Activated naive CD4-positive, alpha-beta T cell treated with anti-CD3 and anti-CD28 coated beads, Interleukin-2, amount 50 U/mL, for 72 hours (primary cell): ENCODE results near the gene LGR5. TPM values are rescaled to one million over a fixed set of nuclear protein-coding genes. Genes with fewer than 3 reads are reported as not detected.
A peak's percentile ranks its signal among the peaks of the same experiment; 100 is the strongest.

Experiments
- ATAC-seq, 2 donors: fragments of 150-1000 bp; cut with Tn5 transposase; 2 replicates each; pipeline ENCODE4 v1.10.0; 2021; ENCODE audit warnings: mild to moderate bottlenecking in 2 of 2, moderate library complexity in 2 of 2
- DNase-seq, 2 donors: peaks; one replicate each; pipeline ENCODE4 v3.0.0; 2021 to 2022; ENCODE audit warnings: low spot score in 2 of 2
- H3K27ac Mint-ChIP-seq, 2 donors: one replicate each; pipeline ENCODE4 v1.8.0; 2022; ENCODE audit warnings: mild to moderate bottlenecking in 2 of 2, mixed read lengths in 2 of 2
- H3K36me3 Mint-ChIP-seq, 2 donors: one replicate each; pipeline ENCODE4 v1.8.0; 2022; ENCODE audit warnings: mixed read lengths in 2 of 2
- H3K9me3 Mint-ChIP-seq, 2 donors: one replicate each; pipeline ENCODE4 v1.8.0; 2022; ENCODE audit warnings: mixed read lengths in 2 of 2
- total RNA-seq, 2 donors: library from RNA; stranded (reverse); gene quantifications; one replicate each; pipeline ENCODE4 v1.2.3, GENCODE V29; 2022

The LGR5 gene
- total RNA-seq, 2 donors from 2014 or later, result not detected

- no peaks in the 10 kb centered on the region for H3K9me3 Mint-ChIP-seq
- DNase-seq (no peak), ATAC-seq (no peak)
- no peak overlapping the region for H3K27ac Mint-ChIP-seq
- no peaks in the 10 kb centered on the region for H3K36me3 Mint-ChIP-seq
Observed at GRCh38 chr12:71592841-71593240, 153.2 kb downstream of the LGR5 start.

GRCh38 chr12:71594214-71594948 is 154.8 kb downstream of the LGR5 start:
- DNase-seq (no peak), ATAC-seq (no peak)
- no peaks in the 10 kb centered on the region for H3K36me3 Mint-ChIP-seq
- peaks cover 0 to under 1% of the 10 kb centered on the region in 2 donors for H3K9me3 Mint-ChIP-seq
- no peak overlapping the region for H3K27ac Mint-ChIP-seq

GRCh38 chr12:71599210-71599609 is 159.6 kb downstream of the LGR5 start:
- Mint-ChIP-seq H3K36me3 (no peaks in the 10 kb centered on the region), H3K27ac (no peak overlapping the region), H3K9me3 (peaks cover 0 to 4% of the 10 kb centered on the region in 2 donors)
- ATAC-seq (no peak), DNase-seq (no peak)

- H3K9me3 Mint-ChIP-seq, result peaks cover 0 to 4% of the 10 kb centered on the region in 2 donors
- no peak overlapping the region for H3K27ac Mint-ChIP-seq
- H3K36me3 Mint-ChIP-seq, result peaks cover 0 to 9% of the 10 kb centered on the region in 2 donors
- no peak for DNase-seq
- ATAC-seq, result no peak
Observed at GRCh38 chr12:71601546-71601945, 161.9 kb downstream of the LGR5 start.

GRCh38 chr12:71602761-71603577 is 163.4 kb downstream of the LGR5 start:
- peaks cover 0 to 7% of the 10 kb centered on the region in 2 donors for H3K9me3 Mint-ChIP-seq

GRCh38 chr12:71605039-71605438 is 165.4 kb downstream of the LGR5 start:
- no peak for ATAC-seq
- Mint-ChIP-seq H3K9me3 (peaks cover 0 to 3% of the 10 kb centered on the region in 2 donors), H3K27ac (no peak overlapping the region), H3K36me3 (peaks cover 5 to 33% of the 10 kb centered on the region in 2 donors)
- no peak for DNase-seq

More at GRCh38 chr12:71602761-71603577, 163.4 kb downstream of the LGR5 start:
- DNase-seq, result no peak
- H3K27ac Mint-ChIP-seq, result no peak overlapping the region
- peaks cover 0 to 21% of the 10 kb centered on the region in 2 donors for H3K36me3 Mint-ChIP-seq
- no peak for ATAC-seq

- Mint-ChIP-seq H3K36me3 (peaks cover 5 to 54% of the 10 kb centered on the region in 2 donors), H3K27ac (no peak overlapping the region), H3K9me3 (peaks cover 0 to 3% of the 10 kb centered on the region in 2 donors)
- ATAC-seq (no peak), DNase-seq (no peak)
Observed at GRCh38 chr12:71607494-71608330, 168.1 kb downstream of the LGR5 start.

GRCh38 chr12:71610031-71610795 is 170.6 kb downstream of the LGR5 start:
- Mint-ChIP-seq H3K36me3 (peaks cover 9 to 62% of the 10 kb centered on the region in 2 donors), H3K9me3 (peaks cover 0 to 3% of the 10 kb centered on the region in 2 donors), H3K27ac (peak overlapping the region; percentile 75 to 92)
- peak; percentile 16 to 46 for ATAC-seq
- DNase-seq, result no peak

- peak overlapping the region; percentile 26 to 60 for H3K27ac Mint-ChIP-seq
- ATAC-seq, result no peak
- H3K36me3 Mint-ChIP-seq, result peaks cover 23 to 54% of the 10 kb centered on the region in 2 donors
- no peak for DNase-seq
- no peaks in the 10 kb centered on the region for H3K9me3 Mint-ChIP-seq
Observed at GRCh38 chr12:71621938-71622337, 182.3 kb downstream of the LGR5 start.

- H3K36me3 Mint-ChIP-seq, result peaks cover 19 to 48% of the 10 kb centered on the region in 2 donors
- DNase-seq (no peak), ATAC-seq (no peak)
- H3K9me3 Mint-ChIP-seq, result no peaks in the 10 kb centered on the region
- H3K27ac Mint-ChIP-seq, result peak overlapping the region in 1 of 2 donors; percentile 65
Observed at GRCh38 chr12:71625476-71625875, 185.9 kb downstream of the LGR5 start.

- peak overlapping the region in 1 of 2 donors; percentile 48 for H3K27ac Mint-ChIP-seq
- no peak for DNase-seq
- ATAC-seq, result no peak
- H3K9me3 Mint-ChIP-seq, result no peaks in the 10 kb centered on the region
- peaks cover 19 to 43% of the 10 kb centered on the region in 2 donors for H3K36me3 Mint-ChIP-seq
Observed at GRCh38 chr12:71626098-71626497, 186.5 kb downstream of the LGR5 start.

- H3K36me3 Mint-ChIP-seq, result peaks cover 18 to 36% of the 10 kb centered on the region in 2 donors
Observed at GRCh38 chr12:71626768-71627167, 187.2 kb downstream of the LGR5 start.

GRCh38 chr12:71627438-71628002 is 187.9 kb downstream of the LGR5 start:
- H3K36me3 Mint-ChIP-seq, result peaks cover 17 to 37% of the 10 kb centered on the region in 2 donors
- DNase-seq, result no peak
- ATAC-seq, result no peak
- H3K9me3 Mint-ChIP-seq, result no peaks in the 10 kb centered on the region
- no peak overlapping the region for H3K27ac Mint-ChIP-seq

More at GRCh38 chr12:71626768-71627167, 187.2 kb downstream of the LGR5 start:
- no peak for ATAC-seq
- H3K27ac Mint-ChIP-seq, result peak overlapping the region in 1 of 2 donors; percentile 50
- H3K9me3 Mint-ChIP-seq, result no peaks in the 10 kb centered on the region
- DNase-seq, result no peak
